KBM-7 (cell line): ENCODE data around the gene INCENP.
A peak's percentile ranks its signal among the peaks of the same experiment; 100 is the strongest.

ENCODE experiments used
- DNase-seq: peaks from one replicate; pipeline ENCODE4 v3.0.0-alpha.2; 2015
- in situ Hi-C: fragments of 300-500 bp; cut with MboI; formaldehyde crosslinking; loops from 2 replicates; pipeline ENCODE4 v1.14.3; 2020; ENCODE audit warnings: low sequenced_read_pairs, low pct_unique_long_range_greater_than_20kb, mixed read lengths

Gene INCENP

GRCh38 chr11:62120431-62120830 is 3.4 kb upstream of the INCENP start:
- DNase-seq: no peak
- in situ Hi-C loops: no loop called here

GRCh38 chr11:62122076-62122475 is 1.7 kb upstream of the INCENP start:
- in situ Hi-C loops: no loop called here
- DNase-seq: no peak

GRCh38 chr11:62124186-62125113 is 639 bp downstream of the INCENP start:
- in situ Hi-C loops: no loop called here
- peak; percentile 30 for DNase-seq

- in situ Hi-C loops: no loop called here
- DNase-seq: peak; percentile 30
These were observed 1.5 kb downstream of the INCENP start for GRCh38 chr11:62125316-62125715.

- in situ Hi-C loops: no loop called here
- no peak for DNase-seq
These were observed 2.1 kb downstream of the INCENP start for GRCh38 chr11:62125881-62126280.

- in situ Hi-C loops: no loop called here
- no peak for DNase-seq
These were observed 3.6 kb downstream of the INCENP start for GRCh38 chr11:62127426-62127825.

- in situ Hi-C loops: no loop called here
- DNase-seq: no peak
These were observed 4.3 kb downstream of the INCENP start for GRCh38 chr11:62127941-62128770.

- DNase-seq: no peak
- in situ Hi-C loops: no loop called here
These were observed 5.0 kb downstream of the INCENP start for GRCh38 chr11:62128835-62129234.

GRCh38 chr11:62129590-62130282 is 5.9 kb downstream of the INCENP start:
- DNase-seq: no peak
- in situ Hi-C loops: no loop called here

- no peak for DNase-seq
These were observed 6.7 kb downstream of the INCENP start for GRCh38 chr11:62130283-62131169.

GRCh38 chr11:62131170-62131464 is 7.3 kb downstream of the INCENP start:
- no peak for DNase-seq
- in situ Hi-C loops: no loop called here

More at GRCh38 chr11:62130283-62131169, 6.7 kb downstream of the INCENP start:
- in situ Hi-C loops: no loop called here

- DNase-seq: no peak
These were observed 8.4 kb downstream of the INCENP start for GRCh38 chr11:62132191-62132590.

GRCh38 chr11:62132689-62133293 is 9.0 kb downstream of the INCENP start:
- in situ Hi-C loops: no loop called here
- no peak for DNase-seq

More at GRCh38 chr11:62132191-62132590, 8.4 kb downstream of the INCENP start:
- in situ Hi-C loops: no loop called here

GRCh38 chr11:62133328-62134065 is 9.7 kb downstream of the INCENP start:
- DNase-seq: no peak
- in situ Hi-C loops: no loop called here

- in situ Hi-C loops: no loop called here
- DNase-seq: no peak
These were observed 13.6 kb downstream of the INCENP start for GRCh38 chr11:62137276-62137861.

- DNase-seq: no peak
- in situ Hi-C loops: no loop called here
These were observed 14.2 kb downstream of the INCENP start for GRCh38 chr11:62137881-62138629.
